ENCODE results near the gene CHD1L. TPM values are rescaled to one million over a fixed set of nuclear protein-coding genes. Genes with fewer than 3 reads are reported as not detected.
"Not testable (repeated sequence)": the region's sequence is repeated elsewhere in the genome, so short reads cannot be mapped to it uniquely, and the experiment has no call there.

Gene CHD1L
- total RNA-seq, 2 donors from 2014 or later: 40.7 to 53.8 TPM

GRCh38 chr1:147238053-147238902 lies 4.2 kb upstream of the CHD1L start:
- peaks cover 4% of the 10 kb centered on the region for H3K4me1 Mint-ChIP-seq (ENCODE audit: low read depth)
- no peak overlapping the region for H3K27ac Mint-ChIP-seq
- no peaks in the 10 kb centered on the region for H3K9me3 Mint-ChIP-seq
- H3K4me3 Mint-ChIP-seq: no peak overlapping the region
- no peaks in the 10 kb centered on the region for H3K36me3 Mint-ChIP-seq (ENCODE audit: insufficient read depth in 2 of 2)
- DNase-seq: no peak
- no peak for ATAC-seq (replicated peaks in 1 of 2)
- no peaks in the 10 kb centered on the region for H3K27me3 Mint-ChIP-seq (ENCODE audit: low read depth)

- no peak for ATAC-seq (replicated peaks in 1 of 2)
- H3K27ac Mint-ChIP-seq: no peak overlapping the region
- H3K9me3 Mint-ChIP-seq: no peaks in the 10 kb centered on the region
- DNase-seq: no peak
- H3K36me3 Mint-ChIP-seq (ENCODE audit: insufficient read depth in 2 of 2): peaks cover 0 to 3% of the 10 kb centered on the region in 2 donors
- no peaks in the 10 kb centered on the region for H3K27me3 Mint-ChIP-seq (ENCODE audit: low read depth)
- H3K4me3 Mint-ChIP-seq: no peak overlapping the region
- H3K4me1 Mint-ChIP-seq (ENCODE audit: low read depth): peaks cover 10% of the 10 kb centered on the region
These were observed 3.3 kb upstream of the CHD1L start for GRCh38 chr1:147238925-147239820.

- H3K9me3 Mint-ChIP-seq; DNase-seq; H3K27ac Mint-ChIP-seq; H3K27me3 Mint-ChIP-seq (ENCODE audit: low read depth); ATAC-seq (replicated peaks in 1 of 2); H3K36me3 Mint-ChIP-seq (ENCODE audit: insufficient read depth in 2 of 2); H3K4me3 Mint-ChIP-seq: not testable (repeated sequence)
- peaks cover 20% of the 10 kb centered on the region for H3K4me1 Mint-ChIP-seq (ENCODE audit: low read depth)
These were observed 2.3 kb upstream of the CHD1L start for GRCh38 chr1:147240131-147240721.

GRCh38 chr1:147241934-147242448 lies 493 bp upstream of the CHD1L start:
- Mint-ChIP-seq H3K9me3 (no peaks in the 10 kb centered on the region), H3K27me3 (ENCODE audit: low read depth) (no peaks in the 10 kb centered on the region), H3K4me3 (peak overlapping the region; percentile 88 to 90), H3K4me1 (ENCODE audit: low read depth) (peaks cover 36% of the 10 kb centered on the region), H3K36me3 (ENCODE audit: insufficient read depth in 2 of 2) (peaks cover 0 to 3% of the 10 kb centered on the region in 2 donors), H3K27ac (peak overlapping the region; percentile 49)
- ATAC-seq (replicated peaks in 1 of 2) (no peak), DNase-seq (no peak)

- Mint-ChIP-seq H3K27ac (peak overlapping the region; percentile 83), H3K9me3 (no peaks in the 10 kb centered on the region), H3K27me3 (ENCODE audit: low read depth) (no peaks in the 10 kb centered on the region), H3K4me3 (peak overlapping the region; percentile 88 to 90), H3K4me1 (ENCODE audit: low read depth) (peaks cover 49% of the 10 kb centered on the region), H3K36me3 (ENCODE audit: insufficient read depth in 2 of 2) (peaks cover 0 to 3% of the 10 kb centered on the region in 2 donors)
- ATAC-seq (replicated peaks in 1 of 2): peak; percentile 13 to 25
- DNase-seq: peak; percentile 44 to 46
These were observed 773 bp downstream of the CHD1L start for GRCh38 chr1:147243228-147243685.

- no peak for DNase-seq
These were observed 1.4 kb downstream of the CHD1L start for GRCh38 chr1:147243841-147244240.

GRCh38 chr1:147245129-147245528 lies 2.6 kb downstream of the CHD1L start:
- H3K36me3 Mint-ChIP-seq (ENCODE audit: insufficient read depth in 2 of 2): peaks cover 0 to 3% of the 10 kb centered on the region in 2 donors
- no peak for DNase-seq
- H3K27ac Mint-ChIP-seq: no peak overlapping the region

More at GRCh38 chr1:147243841-147244240, 1.4 kb downstream of the CHD1L start:
- Mint-ChIP-seq H3K27ac (peak overlapping the region; percentile 83), H3K4me1 (ENCODE audit: low read depth) (peaks cover 53% of the 10 kb centered on the region), H3K27me3 (ENCODE audit: low read depth) (no peaks in the 10 kb centered on the region), H3K9me3 (no peaks in the 10 kb centered on the region), H3K36me3 (ENCODE audit: insufficient read depth in 2 of 2) (peaks cover 0 to 3% of the 10 kb centered on the region in 2 donors), H3K4me3 (peak overlapping the region; percentile 88 to 90)
- no peak for ATAC-seq (replicated peaks in 1 of 2)

GRCh38 chr1:147245586-147246021 lies 3.1 kb downstream of the CHD1L start:
- H3K27ac Mint-ChIP-seq: no peak overlapping the region

More at GRCh38 chr1:147245129-147245528, 2.6 kb downstream of the CHD1L start:
- H3K4me1 Mint-ChIP-seq (ENCODE audit: low read depth): peaks cover 56% of the 10 kb centered on the region
- no peaks in the 10 kb centered on the region for H3K27me3 Mint-ChIP-seq (ENCODE audit: low read depth)
- no peaks in the 10 kb centered on the region for H3K9me3 Mint-ChIP-seq
- peak overlapping the region; percentile 30 to 64 for H3K4me3 Mint-ChIP-seq
- no peak for ATAC-seq (replicated peaks in 1 of 2)

GRCh38 chr1:147246044-147246690 lies 3.7 kb downstream of the CHD1L start:
- H3K9me3 Mint-ChIP-seq: no peaks in the 10 kb centered on the region
- ATAC-seq (replicated peaks in 1 of 2) (no peak), DNase-seq (no peak)
- peaks cover 56% of the 10 kb centered on the region for H3K4me1 Mint-ChIP-seq (ENCODE audit: low read depth)
- peaks cover 0 to 5% of the 10 kb centered on the region in 2 donors for H3K36me3 Mint-ChIP-seq (ENCODE audit: insufficient read depth in 2 of 2)
- peak overlapping the region; percentile 16 for H3K27ac Mint-ChIP-seq
- no peaks in the 10 kb centered on the region for H3K27me3 Mint-ChIP-seq (ENCODE audit: low read depth)
- peak overlapping the region in 1 of 2 donors; percentile 33 for H3K4me3 Mint-ChIP-seq

More at GRCh38 chr1:147245586-147246021, 3.1 kb downstream of the CHD1L start:
- H3K27me3 Mint-ChIP-seq (ENCODE audit: low read depth): no peaks in the 10 kb centered on the region
- no peaks in the 10 kb centered on the region for H3K9me3 Mint-ChIP-seq
- H3K36me3 Mint-ChIP-seq (ENCODE audit: insufficient read depth in 2 of 2): peaks cover 0 to 5% of the 10 kb centered on the region in 2 donors
- ATAC-seq (replicated peaks in 1 of 2) (no peak), DNase-seq (peak in 1 of 2 donors; percentile 7)
- H3K4me1 Mint-ChIP-seq (ENCODE audit: low read depth): peaks cover 56% of the 10 kb centered on the region
- peak overlapping the region; percentile 2 to 64 for H3K4me3 Mint-ChIP-seq

GRCh38 chr1:147246910-147247655 lies 4.6 kb downstream of the CHD1L start:
- Mint-ChIP-seq H3K9me3 (no peaks in the 10 kb centered on the region), H3K4me3 (peak overlapping the region in 1 of 2 donors; percentile 48), H3K27ac (peak overlapping the region; percentile 59), H3K27me3 (ENCODE audit: low read depth) (no peaks in the 10 kb centered on the region), H3K4me1 (ENCODE audit: low read depth) (peaks cover 54% of the 10 kb centered on the region), H3K36me3 (ENCODE audit: insufficient read depth in 2 of 2) (peaks cover 0 to 5% of the 10 kb centered on the region in 2 donors)
- DNase-seq (no peak), ATAC-seq (replicated peaks in 1 of 2) (no peak)

- Mint-ChIP-seq H3K27ac (no peak overlapping the region), H3K4me1 (ENCODE audit: low read depth) (peaks cover 58% of the 10 kb centered on the region), H3K27me3 (ENCODE audit: low read depth) (no peaks in the 10 kb centered on the region), H3K36me3 (ENCODE audit: insufficient read depth in 2 of 2) (peaks cover 0 to 7% of the 10 kb centered on the region in 2 donors), H3K4me3 (peak overlapping the region in 1 of 2 donors; percentile 48), H3K9me3 (no peaks in the 10 kb centered on the region)
- ATAC-seq (replicated peaks in 1 of 2) (no peak), DNase-seq (no peak)
These were observed 5.3 kb downstream of the CHD1L start for GRCh38 chr1:147247656-147248238.

Data from activated T-cell treated with anti-CD3 and anti-CD28 coated beads, Interleukin-2, amount 50 U/mL, for 72 hours (primary cell).